Measurements from ENCODE around the gene MRAS.

DNA sequence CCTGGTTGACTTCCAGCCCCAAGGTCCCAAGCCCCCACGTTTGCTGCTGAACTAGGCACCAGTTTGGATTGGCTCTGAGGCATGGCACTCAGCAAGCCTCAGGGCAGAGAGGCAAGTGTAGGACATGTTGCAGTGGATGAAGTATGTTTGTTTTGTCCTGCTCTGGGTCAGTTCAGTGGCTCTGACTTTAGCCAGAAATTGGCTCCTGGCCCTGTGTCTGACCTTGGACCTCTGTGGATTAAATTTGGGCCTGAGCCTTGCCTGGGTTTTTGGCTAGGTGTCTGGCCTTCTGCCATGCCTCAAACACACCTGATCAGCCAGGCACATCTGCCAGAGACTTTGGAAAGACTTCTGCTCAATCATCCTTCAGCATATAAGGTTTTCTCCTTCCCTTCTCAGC is 3.6 kb upstream of the MRAS start:
- TF ChIP-seq, protein P1, sequence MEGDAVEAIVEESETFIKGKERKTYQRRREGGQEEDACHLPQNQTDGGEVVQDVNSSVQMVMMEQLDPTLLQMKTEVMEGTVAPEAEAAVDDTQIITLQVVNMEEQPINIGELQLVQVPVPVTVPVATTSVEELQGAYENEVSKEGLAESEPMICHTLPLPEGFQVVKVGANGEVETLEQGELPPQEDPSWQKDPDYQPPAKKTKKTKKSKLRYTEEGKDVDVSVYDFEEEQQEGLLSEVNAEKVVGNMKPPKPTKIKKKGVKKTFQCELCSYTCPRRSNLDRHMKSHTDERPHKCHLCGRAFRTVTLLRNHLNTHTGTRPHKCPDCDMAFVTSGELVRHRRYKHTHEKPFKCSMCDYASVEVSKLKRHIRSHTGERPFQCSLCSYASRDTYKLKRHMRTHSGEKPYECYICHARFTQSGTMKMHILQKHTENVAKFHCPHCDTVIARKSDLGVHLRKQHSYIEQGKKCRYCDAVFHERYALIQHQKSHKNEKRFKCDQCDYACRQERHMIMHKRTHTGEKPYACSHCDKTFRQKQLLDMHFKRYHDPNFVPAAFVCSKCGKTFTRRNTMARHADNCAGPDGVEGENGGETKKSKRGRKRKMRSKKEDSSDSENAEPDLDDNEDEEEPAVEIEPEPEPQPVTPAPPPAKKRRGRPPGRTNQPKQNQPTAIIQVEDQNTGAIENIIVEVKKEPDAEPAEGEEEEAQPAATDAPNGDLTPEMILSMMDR (IDR thresholded peaks at IDR 0.05): no peak
- TF ChIP-seq POLR2A (IDR thresholded peaks at IDR 0.05): no peak

Data from testis (tissue), 2 donors.